ENCODE results near the gene SLC22A16.
"Not testable (repeated sequence)": the region's sequence is repeated elsewhere in the genome, so short reads cannot be mapped to it uniquely, and the experiment has no call there.

Gene SLC22A16

GRCh38 chr6:110488606-110489190 lies 12.3 kb upstream of the SLC22A16 start:
- DNase-seq = no peak

GRCh38 chr6:110487968-110488381 lies 11.6 kb upstream of the SLC22A16 start:
- DNase-seq = not testable (repeated sequence)

- DNase-seq = no peak
Measured at GRCh38 chr6:110486756-110487155, 10.3 kb upstream of the SLC22A16 start.

- no peak for DNase-seq
Measured at GRCh38 chr6:110485491-110485890, 9.1 kb upstream of the SLC22A16 start.

GRCh38 chr6:110484321-110484720 lies 7.9 kb upstream of the SLC22A16 start:
- DNase-seq = no peak

- no peak for DNase-seq
Measured at GRCh38 chr6:110482774-110483400, 6.5 kb upstream of the SLC22A16 start.

- DNase-seq = no peak
Measured at GRCh38 chr6:110481081-110481480, 4.7 kb upstream of the SLC22A16 start.

- no peak for DNase-seq
Measured at GRCh38 chr6:110475066-110475653, 1.3 kb downstream of the SLC22A16 start.

- no peak for DNase-seq
Measured at GRCh38 chr6:110474500-110474899, 1.9 kb downstream of the SLC22A16 start.

GRCh38 chr6:110472739-110473138 lies 3.7 kb downstream of the SLC22A16 start:
- DNase-seq = no peak

- no peak for DNase-seq
Measured at GRCh38 chr6:110471726-110472365, 4.6 kb downstream of the SLC22A16 start.

- DNase-seq = no peak
Measured at GRCh38 chr6:110468731-110469130, 7.7 kb downstream of the SLC22A16 start.

- DNase-seq = no peak
Measured at GRCh38 chr6:110467566-110468140, 8.8 kb downstream of the SLC22A16 start.

GRCh38 chr6:110462884-110463481 lies 13.4 kb downstream of the SLC22A16 start:
- DNase-seq = no peak

GRCh38 chr6:110461376-110461775 lies 15.0 kb downstream of the SLC22A16 start:
- DNase-seq = no peak

GRCh38 chr6:110459137-110459536 lies 17.3 kb downstream of the SLC22A16 start:
- DNase-seq = no peak

GRCh38 chr6:110458476-110458875 lies 17.9 kb downstream of the SLC22A16 start:
- no peak for DNase-seq

- DNase-seq = not testable (repeated sequence)
Measured at GRCh38 chr6:110457567-110458175, 18.7 kb downstream of the SLC22A16 start.

GRCh38 chr6:110456694-110457093 lies 19.7 kb downstream of the SLC22A16 start:
- DNase-seq = no peak

- no peak for DNase-seq
Measured at GRCh38 chr6:110449541-110449895, 26.9 kb downstream of the SLC22A16 start.

- DNase-seq = no peak
Measured at GRCh38 chr6:110448846-110449540, 27.4 kb downstream of the SLC22A16 start.

GRCh38 chr6:110447761-110448160 lies 28.7 kb downstream of the SLC22A16 start:
- no peak for DNase-seq
